ENCODE data around the gene FTSJ1. TPM values are rescaled to one million over a fixed set of nuclear protein-coding genes. Genes with fewer than 3 reads are reported as not detected.
A peak's percentile ranks its signal among the peaks of the same experiment; 100 is the strongest.

Gene FTSJ1
- total RNA-seq, 1 experiment from 2014 or later = 53.9 TPM

GRCh38 chrX:48465336-48465933 lies 10.6 kb upstream of the FTSJ1 start:
- TF ChIP-seq ATF3 (CRISPR knock-in tag; conservative IDR thresholded peaks at IDR 0.05) (no peak), ZNF219 (CRISPR knock-in tag; IDR thresholded peaks at IDR 0.05; ENCODE audit: borderline replicate concordance) (no peak), E2F4 (CRISPR knock-in tag; IDR thresholded peaks at IDR 0.05; ENCODE audit: borderline replicate concordance, low read depth) (no peak), OVOL2 (CRISPR knock-in tag; IDR thresholded peaks at IDR 0.05; ENCODE audit: borderline replicate concordance) (no peak), MXD4 (CRISPR knock-in tag; IDR thresholded peaks at IDR 0.05; ENCODE audit: borderline replicate concordance) (no peak), ZNF671 (CRISPR knock-in tag; IDR thresholded peaks at IDR 0.05) (no peak), ATF2 (CRISPR knock-in tag; IDR thresholded peaks at IDR 0.05; ENCODE audit: borderline replicate concordance, low read depth) (no peak), GTF2I (CRISPR knock-in tag; conservative IDR thresholded peaks at IDR 0.05) (no peak)
- H3K4me1 Mint-ChIP-seq = peaks cover 18% of the 10 kb centered on the region
- H3K4me3 Mint-ChIP-seq = no peak overlapping the region
- ChIA-PET CTCF (interaction anchor here (1.1 to 1.2 kb wide), 2 partner anchors 9 to 382 kb away, joined by 3 to 4 read pairs; no protein-coding TSS in a partner anchor), POLR2A (no interaction called here)
- peaks cover 26% of the 10 kb centered on the region for H3K36me3 Mint-ChIP-seq
- no peaks in the 10 kb centered on the region for H3K27me3 Mint-ChIP-seq (ENCODE audit: low read depth)
- DNase-seq (ENCODE audit: low spot score) (no peak), ATAC-seq (no peak)
- H3K27ac Mint-ChIP-seq = no peak overlapping the region
- no peaks in the 10 kb centered on the region for H3K9me3 Mint-ChIP-seq

GRCh38 chrX:48466696-48467095 lies 9.3 kb upstream of the FTSJ1 start:
- no peak overlapping the region for H3K27ac Mint-ChIP-seq
- CTCF ChIA-PET = interaction anchor here (0.6 to 3.5 kb wide), 5 partner anchors 13 to 750 kb away, joined by 3 to 16 read pairs (median 3); no protein-coding TSS in a partner anchor
- POLR2A ChIA-PET = no interaction called here
- H3K36me3 Mint-ChIP-seq = peaks cover 20% of the 10 kb centered on the region
- H3K9me3 Mint-ChIP-seq = no peaks in the 10 kb centered on the region
- peak overlapping the region; percentile 41 for H3K4me3 Mint-ChIP-seq
- peak; percentile 31; the same call in 1 of the 2 replicates for TF ChIP-seq CTCF (IDR thresholded peaks at IDR 0.05)
- no peak for TF ChIP-seq JUN (CRISPR knock-in tag; IDR thresholded peaks at IDR 0.05)
- ATAC-seq = peak; percentile 67
- H3K4me1 Mint-ChIP-seq = peaks cover 23% of the 10 kb centered on the region
- peak; percentile 58 for DNase-seq (ENCODE audit: low spot score)
- H3K27me3 Mint-ChIP-seq (ENCODE audit: low read depth) = no peaks in the 10 kb centered on the region

- no peak for ATAC-seq
- Mint-ChIP-seq H3K27me3 (ENCODE audit: low read depth) (no peaks in the 10 kb centered on the region), H3K4me3 (peak overlapping the region; percentile 91), H3K4me1 (peaks cover 26% of the 10 kb centered on the region), H3K36me3 (peaks cover 20% of the 10 kb centered on the region), H3K9me3 (no peaks in the 10 kb centered on the region), H3K27ac (no peak overlapping the region)
- DNase-seq (ENCODE audit: low spot score) = no peak
- CTCF ChIA-PET = interaction anchor here (0.8 to 3.5 kb wide), 4 partner anchors 9 to 660 kb away, joined by 3 to 16 read pairs (median 4); partner anchors contain the start of gene FTSJ1
- POLR2A ChIA-PET = no interaction called here
- TF ChIP-seq ZNF121 (CRISPR knock-in tag; IDR thresholded peaks at IDR 0.05) (no peak), ZNF532 (CRISPR knock-in tag; IDR thresholded peaks at IDR 0.05; ENCODE audit: borderline replicate concordance) (no peak), ZNF425 (CRISPR knock-in tag; conservative IDR thresholded peaks at IDR 0.05) (no peak), MLX (CRISPR knock-in tag; IDR thresholded peaks at IDR 0.05) (no peak), NFYB (CRISPR knock-in tag; conservative IDR thresholded peaks at IDR 0.05; ENCODE audit: low read depth) (no peak), E2F4 (CRISPR knock-in tag; IDR thresholded peaks at IDR 0.05; ENCODE audit: borderline replicate concordance, low read depth) (no peak), ZNF232 (CRISPR knock-in tag; IDR thresholded peaks at IDR 0.05) (no peak)
Observed at GRCh38 chrX:48467281-48467761, 8.7 kb upstream of the FTSJ1 start.

Data from WTC11 (cell line).